Measurements from ENCODE around the gene CFAP46.

- TF ChIP-seq, protein P1, sequence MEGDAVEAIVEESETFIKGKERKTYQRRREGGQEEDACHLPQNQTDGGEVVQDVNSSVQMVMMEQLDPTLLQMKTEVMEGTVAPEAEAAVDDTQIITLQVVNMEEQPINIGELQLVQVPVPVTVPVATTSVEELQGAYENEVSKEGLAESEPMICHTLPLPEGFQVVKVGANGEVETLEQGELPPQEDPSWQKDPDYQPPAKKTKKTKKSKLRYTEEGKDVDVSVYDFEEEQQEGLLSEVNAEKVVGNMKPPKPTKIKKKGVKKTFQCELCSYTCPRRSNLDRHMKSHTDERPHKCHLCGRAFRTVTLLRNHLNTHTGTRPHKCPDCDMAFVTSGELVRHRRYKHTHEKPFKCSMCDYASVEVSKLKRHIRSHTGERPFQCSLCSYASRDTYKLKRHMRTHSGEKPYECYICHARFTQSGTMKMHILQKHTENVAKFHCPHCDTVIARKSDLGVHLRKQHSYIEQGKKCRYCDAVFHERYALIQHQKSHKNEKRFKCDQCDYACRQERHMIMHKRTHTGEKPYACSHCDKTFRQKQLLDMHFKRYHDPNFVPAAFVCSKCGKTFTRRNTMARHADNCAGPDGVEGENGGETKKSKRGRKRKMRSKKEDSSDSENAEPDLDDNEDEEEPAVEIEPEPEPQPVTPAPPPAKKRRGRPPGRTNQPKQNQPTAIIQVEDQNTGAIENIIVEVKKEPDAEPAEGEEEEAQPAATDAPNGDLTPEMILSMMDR (conservative IDR thresholded peaks at IDR 0.05; ENCODE audit: low read length), result no peak
- TF ChIP-seq EZH2phosphoT487 (IDR thresholded peaks at IDR 0.05; ENCODE audit: borderline replicate concordance), result no peak
These were observed 138.8 kb downstream of the CFAP46 start for GRCh38 chr10:132803416-132804210.
